Measurements from ENCODE around the gene MYO18A.

DNA sequence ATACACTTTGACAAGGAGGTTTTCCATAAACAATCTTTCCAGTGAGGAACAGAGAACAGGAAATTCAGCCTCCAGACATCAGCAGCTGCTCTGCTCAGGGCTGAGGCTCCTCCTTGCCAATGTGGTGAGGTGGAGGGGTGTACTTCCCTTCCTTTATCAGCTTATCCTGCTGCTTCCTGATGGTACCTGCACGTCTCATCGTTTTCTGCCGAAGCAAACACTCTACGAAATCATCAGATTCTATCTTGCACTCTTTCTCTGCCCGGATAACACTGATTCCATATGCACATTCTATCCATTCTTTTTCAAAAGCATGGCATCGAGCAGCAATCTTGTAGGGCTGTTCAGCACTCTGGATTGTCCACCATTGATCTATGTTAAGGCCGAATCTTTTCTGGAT, 159.0 kb downstream of the MYO18A start:
- TF ChIP-seq, protein P1, sequence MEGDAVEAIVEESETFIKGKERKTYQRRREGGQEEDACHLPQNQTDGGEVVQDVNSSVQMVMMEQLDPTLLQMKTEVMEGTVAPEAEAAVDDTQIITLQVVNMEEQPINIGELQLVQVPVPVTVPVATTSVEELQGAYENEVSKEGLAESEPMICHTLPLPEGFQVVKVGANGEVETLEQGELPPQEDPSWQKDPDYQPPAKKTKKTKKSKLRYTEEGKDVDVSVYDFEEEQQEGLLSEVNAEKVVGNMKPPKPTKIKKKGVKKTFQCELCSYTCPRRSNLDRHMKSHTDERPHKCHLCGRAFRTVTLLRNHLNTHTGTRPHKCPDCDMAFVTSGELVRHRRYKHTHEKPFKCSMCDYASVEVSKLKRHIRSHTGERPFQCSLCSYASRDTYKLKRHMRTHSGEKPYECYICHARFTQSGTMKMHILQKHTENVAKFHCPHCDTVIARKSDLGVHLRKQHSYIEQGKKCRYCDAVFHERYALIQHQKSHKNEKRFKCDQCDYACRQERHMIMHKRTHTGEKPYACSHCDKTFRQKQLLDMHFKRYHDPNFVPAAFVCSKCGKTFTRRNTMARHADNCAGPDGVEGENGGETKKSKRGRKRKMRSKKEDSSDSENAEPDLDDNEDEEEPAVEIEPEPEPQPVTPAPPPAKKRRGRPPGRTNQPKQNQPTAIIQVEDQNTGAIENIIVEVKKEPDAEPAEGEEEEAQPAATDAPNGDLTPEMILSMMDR (IDR thresholded peaks at IDR 0.05 in 2 of 3, conservative IDR thresholded peaks at IDR 0.05 in 1 of 3; ENCODE audit: control insufficient read depth in 2 of 3, extremely low read depth in 1 of 3, insufficient read depth in 1 of 3, low read depth in 3 of 3, low read length in 3 of 3) = no peak
- TF ChIP-seq JUND (IDR thresholded peaks at IDR 0.05; ENCODE audit: low read depth, low read length) = no peak
- no peak for TF ChIP-seq SP1 (IDR thresholded peaks at IDR 0.05; ENCODE audit: low read depth, low read length)
- TF ChIP-seq SMAD1 (IDR thresholded peaks at IDR 0.05; ENCODE audit: low read depth, partially characterized antibody) = no peak
- no peak for TF ChIP-seq POLR2A (IDR thresholded peaks at IDR 0.05; ENCODE audit: low read depth, low read length)
- no peak for TF ChIP-seq PAX5 (IDR thresholded peaks at IDR 0.05; ENCODE audit: borderline replicate concordance, low read depth, low read length)
- TF ChIP-seq, protein P2, sequence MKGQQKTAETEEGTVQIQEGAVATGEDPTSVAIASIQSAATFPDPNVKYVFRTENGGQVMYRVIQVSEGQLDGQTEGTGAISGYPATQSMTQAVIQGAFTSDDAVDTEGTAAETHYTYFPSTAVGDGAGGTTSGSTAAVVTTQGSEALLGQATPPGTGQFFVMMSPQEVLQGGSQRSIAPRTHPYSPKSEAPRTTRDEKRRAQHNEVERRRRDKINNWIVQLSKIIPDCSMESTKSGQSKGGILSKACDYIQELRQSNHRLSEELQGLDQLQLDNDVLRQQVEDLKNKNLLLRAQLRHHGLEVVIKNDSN (IDR thresholded peaks at IDR 0.05; ENCODE audit: borderline replicate concordance, extremely low read length, insufficient read depth, low read depth, low read length) = no peak
- TF ChIP-seq, protein P3, sequence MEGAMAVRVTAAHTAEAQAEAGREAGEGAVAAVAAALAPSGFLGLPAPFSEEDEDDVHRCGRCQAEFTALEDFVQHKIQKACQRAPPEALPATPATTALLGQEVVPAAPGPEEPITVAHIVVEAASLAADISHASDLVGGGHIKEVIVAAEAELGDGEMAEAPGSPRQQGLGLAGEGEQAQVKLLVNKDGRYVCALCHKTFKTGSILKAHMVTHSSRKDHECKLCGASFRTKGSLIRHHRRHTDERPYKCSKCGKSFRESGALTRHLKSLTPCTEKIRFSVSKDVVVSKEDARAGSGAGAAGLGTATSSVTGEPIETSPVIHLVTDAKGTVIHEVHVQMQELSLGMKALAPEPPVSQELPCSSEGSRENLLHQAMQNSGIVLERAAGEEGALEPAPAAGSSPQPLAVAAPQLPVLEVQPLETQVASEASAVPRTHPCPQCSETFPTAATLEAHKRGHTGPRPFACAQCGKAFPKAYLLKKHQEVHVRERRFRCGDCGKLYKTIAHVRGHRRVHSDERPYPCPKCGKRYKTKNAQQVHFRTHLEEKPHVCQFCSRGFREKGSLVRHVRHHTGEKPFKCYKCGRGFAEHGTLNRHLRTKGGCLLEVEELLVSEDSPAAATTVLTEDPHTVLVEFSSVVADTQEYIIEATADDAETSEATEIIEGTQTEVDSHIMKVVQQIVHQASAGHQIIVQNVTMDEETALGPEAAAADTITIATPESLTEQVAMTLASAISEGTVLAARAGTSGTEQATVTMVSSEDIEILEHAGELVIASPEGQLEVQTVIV (IDR thresholded peaks at IDR 0.05; ENCODE audit: borderline replicate concordance, partially characterized antibody) = no peak
- TF ChIP-seq CBX5 (IDR thresholded peaks at IDR 0.05; ENCODE audit: low read depth) = no peak
- no peak for TF ChIP-seq PML (IDR thresholded peaks at IDR 0.05; ENCODE audit: low read length)
- TF ChIP-seq RAD51 (IDR thresholded peaks at IDR 0.05) = no peak
- TF ChIP-seq NFIC (IDR thresholded peaks at IDR 0.05; ENCODE audit: low read depth, low read length) = no peak
- TF ChIP-seq, protein P4, sequence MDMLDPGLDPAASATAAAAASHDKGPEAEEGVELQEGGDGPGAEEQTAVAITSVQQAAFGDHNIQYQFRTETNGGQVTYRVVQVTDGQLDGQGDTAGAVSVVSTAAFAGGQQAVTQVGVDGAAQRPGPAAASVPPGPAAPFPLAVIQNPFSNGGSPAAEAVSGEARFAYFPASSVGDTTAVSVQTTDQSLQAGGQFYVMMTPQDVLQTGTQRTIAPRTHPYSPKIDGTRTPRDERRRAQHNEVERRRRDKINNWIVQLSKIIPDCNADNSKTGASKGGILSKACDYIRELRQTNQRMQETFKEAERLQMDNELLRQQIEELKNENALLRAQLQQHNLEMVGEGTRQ (IDR thresholded peaks at IDR 0.05; ENCODE audit: borderline replicate concordance, low read depth, low read length) = no peak

All from GM12878 (cell line).